ENCODE data around the gene ARHGEF35. TPM values are rescaled to one million over a fixed set of nuclear protein-coding genes. Genes with fewer than 3 reads are reported as not detected.

Gene ARHGEF35
- total RNA-seq, 4 donors from 2014 or later: 0.54 to 4.5 (median 2.3) TPM

DNA sequence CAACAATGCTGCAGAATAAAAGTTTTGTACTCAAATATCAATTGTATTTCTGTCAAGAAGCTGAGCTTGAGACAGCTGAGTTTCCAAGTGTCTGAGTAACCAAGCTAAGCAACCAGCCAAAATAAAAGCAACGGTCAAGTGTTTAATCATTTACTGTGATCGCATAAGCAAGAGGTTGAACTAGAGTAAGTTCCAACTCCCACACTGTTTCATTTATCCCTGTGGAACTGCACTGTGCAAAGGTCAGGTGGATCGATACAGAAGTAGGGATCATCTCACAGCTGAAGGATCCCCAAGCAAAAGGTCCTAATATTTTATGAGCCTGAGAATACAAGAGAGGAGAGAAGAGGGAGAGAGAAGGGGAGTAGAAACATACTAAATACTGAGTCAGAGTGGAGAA, 51.2 kb downstream of the ARHGEF35 start:
- no peaks in the 10 kb centered on the region for H3K36me3 ChIP-seq
- no peaks in the 10 kb centered on the region for H3K4me1 ChIP-seq
- peaks cover 0 to 34% (median 0%) of the 10 kb centered on the region in 3 donors for H3K9me3 ChIP-seq
- ATAC-seq: no peak
- WGBS, 2 donors (ENCODE audit: low coverage in 1 of 2): 88 to 93% methylated on average over 2 to 3 of the region's 3 CpGs
- TF ChIP-seq, protein P1, sequence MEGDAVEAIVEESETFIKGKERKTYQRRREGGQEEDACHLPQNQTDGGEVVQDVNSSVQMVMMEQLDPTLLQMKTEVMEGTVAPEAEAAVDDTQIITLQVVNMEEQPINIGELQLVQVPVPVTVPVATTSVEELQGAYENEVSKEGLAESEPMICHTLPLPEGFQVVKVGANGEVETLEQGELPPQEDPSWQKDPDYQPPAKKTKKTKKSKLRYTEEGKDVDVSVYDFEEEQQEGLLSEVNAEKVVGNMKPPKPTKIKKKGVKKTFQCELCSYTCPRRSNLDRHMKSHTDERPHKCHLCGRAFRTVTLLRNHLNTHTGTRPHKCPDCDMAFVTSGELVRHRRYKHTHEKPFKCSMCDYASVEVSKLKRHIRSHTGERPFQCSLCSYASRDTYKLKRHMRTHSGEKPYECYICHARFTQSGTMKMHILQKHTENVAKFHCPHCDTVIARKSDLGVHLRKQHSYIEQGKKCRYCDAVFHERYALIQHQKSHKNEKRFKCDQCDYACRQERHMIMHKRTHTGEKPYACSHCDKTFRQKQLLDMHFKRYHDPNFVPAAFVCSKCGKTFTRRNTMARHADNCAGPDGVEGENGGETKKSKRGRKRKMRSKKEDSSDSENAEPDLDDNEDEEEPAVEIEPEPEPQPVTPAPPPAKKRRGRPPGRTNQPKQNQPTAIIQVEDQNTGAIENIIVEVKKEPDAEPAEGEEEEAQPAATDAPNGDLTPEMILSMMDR (IDR thresholded peaks at IDR 0.05): no peak
- TF ChIP-seq EP300 (IDR thresholded peaks at IDR 0.05) (no peak), POLR2A (IDR thresholded peaks at IDR 0.05) (no peak), POLR2AphosphoS5 (IDR thresholded peaks at IDR 0.05) (no peak)
- no peak overlapping the region for H3K4me3 ChIP-seq
- no peaks in the 10 kb centered on the region for H3K27me3 ChIP-seq
- no peak overlapping the region for H3K27ac ChIP-seq

DNA sequence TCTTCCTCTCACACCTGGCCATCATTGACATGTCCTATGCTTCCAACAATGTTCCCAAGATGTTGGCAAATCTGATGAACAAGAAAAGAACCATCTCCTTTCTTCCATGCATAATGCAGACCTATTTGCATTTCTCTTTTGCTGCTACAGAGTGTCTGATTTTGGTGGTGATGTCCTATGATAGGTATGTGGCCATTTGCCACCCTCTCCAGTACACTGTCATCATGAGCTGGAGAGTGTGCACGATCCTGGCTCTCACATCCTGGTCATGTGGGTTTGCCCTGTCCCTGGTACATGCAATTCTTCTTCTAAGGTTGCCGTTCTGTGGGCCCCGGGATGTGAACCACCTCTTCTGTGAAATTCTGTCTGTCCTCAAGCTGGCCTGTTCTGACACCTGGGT, 53.4 kb downstream of the ARHGEF35 start:
- Histone ChIP-seq H3K4me1 (no peaks in the 10 kb centered on the region), H3K36me3 (no peaks in the 10 kb centered on the region), H3K4me3 (no peak overlapping the region), H3K9me3 (peaks cover 0 to 12% (median 0%) of the 10 kb centered on the region in 3 donors), H3K27ac (no peak overlapping the region), H3K27me3 (no peaks in the 10 kb centered on the region)
- WGBS, 2 donors (ENCODE audit: low coverage in 1 of 2): 70 to 81% methylated on average over 3 of the region's 3 CpGs
- TF ChIP-seq, protein P1 (IDR thresholded peaks at IDR 0.05): no peak
- TF ChIP-seq EP300 (IDR thresholded peaks at IDR 0.05) (no peak), POLR2AphosphoS5 (IDR thresholded peaks at IDR 0.05) (no peak), POLR2A (IDR thresholded peaks at IDR 0.05) (no peak)
- ATAC-seq: no peak

DNA sequence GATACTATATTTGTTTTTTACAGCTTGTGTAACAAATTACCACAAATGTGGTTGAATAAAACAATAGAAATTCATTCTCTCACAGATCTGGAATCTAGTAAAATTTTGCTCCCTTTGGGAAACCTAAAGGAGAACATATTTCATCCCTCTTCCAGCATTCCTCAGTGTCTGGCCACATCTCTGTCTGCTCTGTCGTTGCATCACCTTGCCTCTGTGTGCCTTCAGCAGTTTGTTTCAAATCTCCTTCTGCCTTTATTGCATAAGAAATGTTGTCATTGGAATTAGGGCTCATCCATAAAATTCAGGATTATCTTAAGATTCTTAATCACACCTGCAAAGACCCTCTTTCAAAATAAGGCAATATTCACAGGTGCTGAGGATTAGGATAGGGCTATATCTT, 58.1 kb downstream of the ARHGEF35 start:
- no peaks in the 10 kb centered on the region for H3K36me3 ChIP-seq
- no peak for ATAC-seq
- no peaks in the 10 kb centered on the region for H3K4me1 ChIP-seq
- no peak overlapping the region for H3K27ac ChIP-seq
- H3K4me3 ChIP-seq: no peak overlapping the region
- 70 to 82% methylated on average over 1 of the region's 1 CpG for WGBS, 2 donors (ENCODE audit: low coverage in 1 of 2)
- H3K9me3 ChIP-seq: no peaks in the 10 kb centered on the region
- TF ChIP-seq, protein P1 (IDR thresholded peaks at IDR 0.05): no peak
- TF ChIP-seq EP300 (IDR thresholded peaks at IDR 0.05) (no peak), POLR2A (IDR thresholded peaks at IDR 0.05) (no peak), POLR2AphosphoS5 (IDR thresholded peaks at IDR 0.05) (no peak)
- H3K27me3 ChIP-seq: no peaks in the 10 kb centered on the region

Other genes with a start within 250 kb of the ARHGEF35 start
- not detected for gene OR2F1, start 241.0 kb downstream of the ARHGEF35 start, total RNA-seq
- not detected for gene OR6B1, start 195.5 kb downstream of the ARHGEF35 start, total RNA-seq
- not detected for gene OR2A5, start 146.9 kb downstream of the ARHGEF35 start, total RNA-seq
- not detected for gene OR2A25, start 126.0 kb downstream of the ARHGEF35 start, total RNA-seq
- gene OR2A12, start 109.6 kb downstream of the ARHGEF35 start, total RNA-seq: not detected
- not detected for gene OR2A2, start 86.2 kb downstream of the ARHGEF35 start, total RNA-seq
- not detected for gene OR2A14, start 72.7 kb downstream of the ARHGEF35 start, total RNA-seq
- gene CTAGE4, start 12.4 kb downstream of the ARHGEF35 start, total RNA-seq: 1 to 10 TPM in 2 of 4 donors, under 1 TPM in 1, not detected in 1; 0.27 to 1.7 (median 1.1) TPM
- gene OR2A42, start 43.8 kb upstream of the ARHGEF35 start, total RNA-seq: under 1 TPM in 2 of 4 donors, not detected in 2; 0.16 to 0.39 TPM
- gene OR2A7, start 69.0 kb upstream of the ARHGEF35 start, total RNA-seq: 1 to 10 TPM in 3 of 4 donors, under 1 TPM in 1; 0.47 to 1.9 (median 1.3) TPM
- gene CTAGE8, start 73.5 kb upstream of the ARHGEF35 start, total RNA-seq: 1 to 10 TPM in 1 of 4 donors, under 1 TPM in 1, not detected in 2; 0.94 to 2.2 TPM
- gene OR2A1, start 116.6 kb upstream of the ARHGEF35 start, total RNA-seq: under 1 TPM in 2 of 4 donors, not detected in 2; 0.13 to 0.42 TPM
- gene ARHGEF5, start 159.6 kb upstream of the ARHGEF35 start, total RNA-seq: 10 to 100 TPM in 1 of 4 donors, 1 to 10 TPM in 3; 2.6 to 13.3 (median 5.2) TPM
- gene NOBOX, start 207.9 kb upstream of the ARHGEF35 start, total RNA-seq: not detected

Data from gastroesophageal sphincter (tissue), 4 donors.